H1 (cell line): Measurements from ENCODE around the gene WDR37. TPM values are rescaled to one million over a fixed set of nuclear protein-coding genes. Genes with fewer than 3 reads are reported as not detected.

Experiments
- HDAC6 ChIP-seq: IDR thresholded peaks from one replicate; pipeline ENCODE4 v1.7.1; 2012; ENCODE audit warnings: low read depth, mild to moderate bottlenecking, inconsistent platforms, low read length, moderate library complexity
- MAX ChIP-seq: IDR thresholded peaks from 2 replicates; pipeline ENCODE4 v1.6.1; 2012; ENCODE audit warnings: inconsistent platforms
- NANOG ChIP-seq: IDR thresholded peaks from 2 replicates; pipeline ENCODE4 v1.6.1; 2011; ENCODE audit warnings: low read length, low read depth, mild to moderate bottlenecking, inconsistent platforms; ENCODE audit not compliant: insufficient read depth, poor library complexity, severe bottlenecking
- PHF8 ChIP-seq: fragments of 200-600 bp; sonication (generic); conservative IDR thresholded peaks from 2 replicates; pipeline ENCODE4 v1.7.1; 2012; ENCODE audit warnings: low read depth, mild to moderate bottlenecking, inconsistent platforms, low read length, moderate library complexity
- POLR2A ChIP-seq, 2 experiments: IDR thresholded peaks; 1 replicate in 1 of 2; 2 replicates in 1 of 2; pipeline ENCODE4 v1.6.1; 2011; ENCODE audit warnings: low read depth in 2 of 2, low read length in 2 of 2, mild to moderate bottlenecking in 2 of 2; ENCODE audit errors: control extremely low read depth in 1 of 2
- SAP30 ChIP-seq: fragments of 300-600 bp; sonication (generic); IDR thresholded peaks from 2 replicates; pipeline ENCODE4 v1.7.1; 2012; ENCODE audit warnings: low read length, moderate library complexity, mild to moderate bottlenecking, inconsistent platforms; ENCODE audit not compliant: insufficient read depth, insufficient replicate concordance
- SP4 ChIP-seq: IDR thresholded peaks from 2 replicates; pipeline ENCODE4 v1.6.1; 2012; ENCODE audit warnings: low read length, inconsistent platforms
- polyA plus RNA-seq, 7 experiments: library from polyadenylated mRNA; depleted of rRNA in 3 of 7; stranded (reverse) in 5 of 7; unstranded in 2 of 7; fragments of >200 nt in 5 of 7; fragments of 200-250 nt in 2 of 7; gene quantifications; 1 replicate in 5 of 7; 2 replicates in 1 of 7; 4 replicates in 1 of 7; pipeline versions ENCODE4 v1.2.1 to v1.2.3, GENCODE V29; 2011 to 2013; ENCODE audit warnings: missing spikeins in 2 of 7, mixed read lengths in 2 of 7
- total RNA-seq: library from RNA; stranded (reverse); fragmentation: NEBNext Ultra II Directional; extraction: Animal tissue kit (Norgen Biotek cat#: 25700); gene quantifications from 2 replicates; pipeline ENCODE4 v1.2.1, GENCODE V29; 2021
- TF ChIP-seq, protein P1 (sequence below): fragments of 300-600 bp; sonication (generic); IDR thresholded peaks from 2 replicates; pipeline ENCODE4 v1.7.1; 2012; ENCODE audit warnings: low read length, moderate library complexity, mild to moderate bottlenecking, inconsistent platforms; ENCODE audit not compliant: insufficient replicate concordance
- TF ChIP-seq, protein P2 (sequence below), 3 experiments: IDR thresholded peaks; 1 replicate in 2 of 3; 2 replicates in 1 of 3; pipeline versions ENCODE4 v1.5.1 to v1.6.1; 2011; ENCODE audit warnings: low read length in 3 of 3, mild to moderate bottlenecking in 3 of 3, inconsistent platforms in 2 of 3, low read depth in 1 of 3, moderate library complexity in 1 of 3; ENCODE audit not compliant: insufficient read depth in 1 of 3; ENCODE audit errors: control extremely low read depth in 1 of 3

WDR37 gene
- total and polyA plus RNA-seq, 2 of the 8 experiments (the other 6 are each of a cell fraction or from before 2014, with no cell fraction given) = 9.6 to 12.0 TPM

GRCh38 chr10:1102831-1103230, 46.6 kb downstream of the WDR37 start (continued):
- TF ChIP-seq, protein P1, sequence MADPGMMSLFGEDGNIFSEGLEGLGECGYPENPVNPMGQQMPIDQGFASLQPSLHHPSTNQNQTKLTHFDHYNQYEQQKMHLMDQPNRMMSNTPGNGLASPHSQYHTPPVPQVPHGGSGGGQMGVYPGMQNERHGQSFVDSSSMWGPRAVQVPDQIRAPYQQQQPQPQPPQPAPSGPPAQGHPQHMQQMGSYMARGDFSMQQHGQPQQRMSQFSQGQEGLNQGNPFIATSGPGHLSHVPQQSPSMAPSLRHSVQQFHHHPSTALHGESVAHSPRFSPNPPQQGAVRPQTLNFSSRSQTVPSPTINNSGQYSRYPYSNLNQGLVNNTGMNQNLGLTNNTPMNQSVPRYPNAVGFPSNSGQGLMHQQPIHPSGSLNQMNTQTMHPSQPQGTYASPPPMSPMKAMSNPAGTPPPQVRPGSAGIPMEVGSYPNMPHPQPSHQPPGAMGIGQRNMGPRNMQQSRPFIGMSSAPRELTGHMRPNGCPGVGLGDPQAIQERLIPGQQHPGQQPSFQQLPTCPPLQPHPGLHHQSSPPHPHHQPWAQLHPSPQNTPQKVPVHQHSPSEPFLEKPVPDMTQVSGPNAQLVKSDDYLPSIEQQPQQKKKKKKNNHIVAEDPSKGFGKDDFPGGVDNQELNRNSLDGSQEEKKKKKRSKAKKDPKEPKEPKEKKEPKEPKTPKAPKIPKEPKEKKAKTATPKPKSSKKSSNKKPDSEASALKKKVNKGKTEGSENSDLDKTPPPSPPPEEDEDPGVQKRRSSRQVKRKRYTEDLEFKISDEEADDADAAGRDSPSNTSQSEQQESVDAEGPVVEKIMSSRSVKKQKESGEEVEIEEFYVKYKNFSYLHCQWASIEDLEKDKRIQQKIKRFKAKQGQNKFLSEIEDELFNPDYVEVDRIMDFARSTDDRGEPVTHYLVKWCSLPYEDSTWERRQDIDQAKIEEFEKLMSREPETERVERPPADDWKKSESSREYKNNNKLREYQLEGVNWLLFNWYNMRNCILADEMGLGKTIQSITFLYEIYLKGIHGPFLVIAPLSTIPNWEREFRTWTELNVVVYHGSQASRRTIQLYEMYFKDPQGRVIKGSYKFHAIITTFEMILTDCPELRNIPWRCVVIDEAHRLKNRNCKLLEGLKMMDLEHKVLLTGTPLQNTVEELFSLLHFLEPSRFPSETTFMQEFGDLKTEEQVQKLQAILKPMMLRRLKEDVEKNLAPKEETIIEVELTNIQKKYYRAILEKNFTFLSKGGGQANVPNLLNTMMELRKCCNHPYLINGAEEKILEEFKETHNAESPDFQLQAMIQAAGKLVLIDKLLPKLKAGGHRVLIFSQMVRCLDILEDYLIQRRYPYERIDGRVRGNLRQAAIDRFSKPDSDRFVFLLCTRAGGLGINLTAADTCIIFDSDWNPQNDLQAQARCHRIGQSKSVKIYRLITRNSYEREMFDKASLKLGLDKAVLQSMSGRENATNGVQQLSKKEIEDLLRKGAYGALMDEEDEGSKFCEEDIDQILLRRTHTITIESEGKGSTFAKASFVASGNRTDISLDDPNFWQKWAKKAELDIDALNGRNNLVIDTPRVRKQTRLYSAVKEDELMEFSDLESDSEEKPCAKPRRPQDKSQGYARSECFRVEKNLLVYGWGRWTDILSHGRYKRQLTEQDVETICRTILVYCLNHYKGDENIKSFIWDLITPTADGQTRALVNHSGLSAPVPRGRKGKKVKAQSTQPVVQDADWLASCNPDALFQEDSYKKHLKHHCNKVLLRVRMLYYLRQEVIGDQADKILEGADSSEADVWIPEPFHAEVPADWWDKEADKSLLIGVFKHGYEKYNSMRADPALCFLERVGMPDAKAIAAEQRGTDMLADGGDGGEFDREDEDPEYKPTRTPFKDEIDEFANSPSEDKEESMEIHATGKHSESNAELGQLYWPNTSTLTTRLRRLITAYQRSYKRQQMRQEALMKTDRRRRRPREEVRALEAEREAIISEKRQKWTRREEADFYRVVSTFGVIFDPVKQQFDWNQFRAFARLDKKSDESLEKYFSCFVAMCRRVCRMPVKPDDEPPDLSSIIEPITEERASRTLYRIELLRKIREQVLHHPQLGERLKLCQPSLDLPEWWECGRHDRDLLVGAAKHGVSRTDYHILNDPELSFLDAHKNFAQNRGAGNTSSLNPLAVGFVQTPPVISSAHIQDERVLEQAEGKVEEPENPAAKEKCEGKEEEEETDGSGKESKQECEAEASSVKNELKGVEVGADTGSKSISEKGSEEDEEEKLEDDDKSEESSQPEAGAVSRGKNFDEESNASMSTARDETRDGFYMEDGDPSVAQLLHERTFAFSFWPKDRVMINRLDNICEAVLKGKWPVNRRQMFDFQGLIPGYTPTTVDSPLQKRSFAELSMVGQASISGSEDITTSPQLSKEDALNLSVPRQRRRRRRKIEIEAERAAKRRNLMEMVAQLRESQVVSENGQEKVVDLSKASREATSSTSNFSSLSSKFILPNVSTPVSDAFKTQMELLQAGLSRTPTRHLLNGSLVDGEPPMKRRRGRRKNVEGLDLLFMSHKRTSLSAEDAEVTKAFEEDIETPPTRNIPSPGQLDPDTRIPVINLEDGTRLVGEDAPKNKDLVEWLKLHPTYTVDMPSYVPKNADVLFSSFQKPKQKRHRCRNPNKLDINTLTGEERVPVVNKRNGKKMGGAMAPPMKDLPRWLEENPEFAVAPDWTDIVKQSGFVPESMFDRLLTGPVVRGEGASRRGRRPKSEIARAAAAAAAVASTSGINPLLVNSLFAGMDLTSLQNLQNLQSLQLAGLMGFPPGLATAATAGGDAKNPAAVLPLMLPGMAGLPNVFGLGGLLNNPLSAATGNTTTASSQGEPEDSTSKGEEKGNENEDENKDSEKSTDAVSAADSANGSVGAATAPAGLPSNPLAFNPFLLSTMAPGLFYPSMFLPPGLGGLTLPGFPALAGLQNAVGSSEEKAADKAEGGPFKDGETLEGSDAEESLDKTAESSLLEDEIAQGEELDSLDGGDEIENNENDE = no peak
- TF ChIP-seq HDAC6 (no peak), SAP30 (no peak), MAX (no peak), POLR2A (IDR thresholded peaks at IDR 0.05; ENCODE audit: control extremely low read depth in 1 of 2, low read depth in 2 of 2, low read length in 2 of 2) (no peak), PHF8 (no peak), SP4 (no peak), NANOG (no peak)
- TF ChIP-seq, protein P2, sequence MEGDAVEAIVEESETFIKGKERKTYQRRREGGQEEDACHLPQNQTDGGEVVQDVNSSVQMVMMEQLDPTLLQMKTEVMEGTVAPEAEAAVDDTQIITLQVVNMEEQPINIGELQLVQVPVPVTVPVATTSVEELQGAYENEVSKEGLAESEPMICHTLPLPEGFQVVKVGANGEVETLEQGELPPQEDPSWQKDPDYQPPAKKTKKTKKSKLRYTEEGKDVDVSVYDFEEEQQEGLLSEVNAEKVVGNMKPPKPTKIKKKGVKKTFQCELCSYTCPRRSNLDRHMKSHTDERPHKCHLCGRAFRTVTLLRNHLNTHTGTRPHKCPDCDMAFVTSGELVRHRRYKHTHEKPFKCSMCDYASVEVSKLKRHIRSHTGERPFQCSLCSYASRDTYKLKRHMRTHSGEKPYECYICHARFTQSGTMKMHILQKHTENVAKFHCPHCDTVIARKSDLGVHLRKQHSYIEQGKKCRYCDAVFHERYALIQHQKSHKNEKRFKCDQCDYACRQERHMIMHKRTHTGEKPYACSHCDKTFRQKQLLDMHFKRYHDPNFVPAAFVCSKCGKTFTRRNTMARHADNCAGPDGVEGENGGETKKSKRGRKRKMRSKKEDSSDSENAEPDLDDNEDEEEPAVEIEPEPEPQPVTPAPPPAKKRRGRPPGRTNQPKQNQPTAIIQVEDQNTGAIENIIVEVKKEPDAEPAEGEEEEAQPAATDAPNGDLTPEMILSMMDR (IDR thresholded peaks at IDR 0.05; ENCODE audit: control extremely low read depth in 1 of 3, insufficient read depth in 1 of 3, low read depth in 1 of 3, low read length in 3 of 3) = no peak
